A549 (cell line): ENCODE data around the gene RAB37. TPM values are rescaled to one million over a fixed set of nuclear protein-coding genes. Genes with fewer than 3 reads are reported as not detected.

Experiments
- ATAC-seq, 2 experiments: fragments of 200-7000 bp in 1 of 2; fragments of >200 bp in 1 of 2; cut with Nextera tagmentation in 1 of 2; cut with Tn5 transposase in 1 of 2; 3 replicates each; pipeline versions ENCODE4 v1.8.0 to v1.9.1; 2018 to 2020; ENCODE audit warnings: mild to moderate bottlenecking in 1 of 2, moderate library complexity in 1 of 2
- CTCF ChIA-PET: fragments of 300-600 bp; sonication (Branson Sonifier 250); formaldehyde crosslinking; extraction: SDS; loops from one replicate; lab custom pipeline; 2021; ENCODE audit warnings: antibody characterized with exemption, inconsistent platforms; lab: Yijun Ruan, JAX
- POLR2A ChIA-PET: fragments of 350-600 bp; formaldehyde crosslinking; extraction: SDS; loops from one replicate; lab custom pipeline; 2021; ENCODE audit warnings: antibody characterized with exemption, inconsistent platforms; lab: Yijun Ruan, JAX
- DNase-seq, 2 experiments: peaks; one replicate each; pipeline versions ENCODE4 v3.0.0 to v3.0.0-alpha.2; 2011 to 2016; ENCODE audit warnings: low read depth in 1 of 2, low spot score in 1 of 2
- FAIRE-seq: peaks from 2 replicates; lab custom pipeline; 2011; peaks lifted over from hg19 to GRCh38; lab: Jason Lieb, UNC
- H3K27ac ChIP-seq, 2 experiments: fragments of >200 bp; sonication (Bioruptor Twin); formaldehyde crosslinking; 3 replicates each; pipeline ENCODE4 v1.5.1; 2016 to 2017
- H3K4me1 ChIP-seq: fragments of >200 bp; sonication (Bioruptor Twin); formaldehyde crosslinking; 3 replicates; pipeline ENCODE4 v1.6.1; 2016
- H3K4me2 ChIP-seq: fragments of >200 bp; sonication (Bioruptor Twin); formaldehyde crosslinking; 3 replicates; pipeline ENCODE4 v1.6.1; 2016
- H3K4me3 ChIP-seq: fragments of >200 bp; sonication (Bioruptor Twin); formaldehyde crosslinking; 3 replicates; pipeline ENCODE4 v1.5.1; 2016
- H3K9me3 ChIP-seq: fragments of >200 bp; sonication (Bioruptor Twin); formaldehyde crosslinking; 3 replicates; pipeline ENCODE4 v1.6.1; 2016
- ATOH8 ChIP-seq: fragments of 250-450 bp; sonication (Bioruptor Pico); IDR thresholded peaks from 2 replicates; pipeline ENCODE4 v1.5.0; 2020; ENCODE audit warnings: low read depth, mild to moderate bottlenecking, moderate library complexity
- BHLHE40 ChIP-seq: IDR thresholded peaks from 2 replicates; pipeline ENCODE4 v1.6.1; 2012; ENCODE audit warnings: low read depth, low read length, inconsistent platforms
- CBX2 ChIP-seq: fragments of 200-600 bp; sonication (generic); IDR thresholded peaks from 2 replicates; pipeline ENCODE4 v1.6.1; 2016; ENCODE audit warnings: low read depth, mild to moderate bottlenecking, borderline replicate concordance
- E2F6 ChIP-seq: IDR thresholded peaks from 2 replicates; pipeline ENCODE4 v1.6.1; 2012; ENCODE audit warnings: low read depth, borderline replicate concordance
- ELK1 ChIP-seq: fragments of 150-350 bp; IDR thresholded peaks from 2 replicates; pipeline ENCODE4 v1.6.1; 2014; ENCODE audit warnings: low read depth, mild to moderate bottlenecking, low read length
- FOSL2 ChIP-seq, 2 experiments: fragments of 450-650 bp in 1 of 2; fragments of >200 bp in 1 of 2; sonication (Bioruptor Twin) in 1 of 2; formaldehyde crosslinking; IDR thresholded peaks; 2 replicates each; pipeline versions ENCODE4 v1.5.0 to v1.6.1; 2016 to 2020; ENCODE audit warnings: mild to moderate bottlenecking in 1 of 2, moderate library complexity in 1 of 2
- GATA3 ChIP-seq: IDR thresholded peaks from 2 replicates; pipeline ENCODE4 v1.6.1; 2012; ENCODE audit warnings: borderline replicate concordance
- HES2 ChIP-seq: fragments of >200 bp; sonication (Bioruptor Twin); formaldehyde crosslinking; IDR thresholded peaks from 2 replicates; pipeline ENCODE4 v1.6.1; 2016
- HMGXB4 ChIP-seq: fragments of 250-450 bp; sonication (Bioruptor Pico); IDR thresholded peaks from 2 replicates; pipeline ENCODE4 v1.5.0; 2021; ENCODE audit warnings: mild to moderate bottlenecking, moderate library complexity, borderline replicate concordance
- HOXA7 ChIP-seq: fragments of 250-450 bp; sonication (Bioruptor Pico); IDR thresholded peaks from 2 replicates; pipeline ENCODE4 v1.5.0; 2020; ENCODE audit warnings: mild to moderate bottlenecking, moderate library complexity
- KDM1A ChIP-seq: fragments of 200-600 bp; sonication (generic); IDR thresholded peaks from 2 replicates; pipeline ENCODE4 v1.6.1; 2016; ENCODE audit warnings: low read depth, mild to moderate bottlenecking
- MAFK ChIP-seq: fragments of 450-650 bp; IDR thresholded peaks from 2 replicates; pipeline ENCODE4 v1.6.1; 2014; ENCODE audit not compliant: partially characterized antibody
- MAZ ChIP-seq: fragments of 150-350 bp; IDR thresholded peaks from 2 replicates; pipeline ENCODE4 v1.6.1; 2014; ENCODE audit warnings: antibody characterized with exemption, low read depth, low read length, borderline replicate concordance
- MYC ChIP-seq: IDR thresholded peaks from 2 replicates; pipeline ENCODE4 v1.6.1; 2012; ENCODE audit warnings: mild to moderate bottlenecking, inconsistent platforms, low read length, improper control_type of control experiment, borderline replicate concordance
- NFE2L2 ChIP-seq: fragments of 150-350 bp; conservative IDR thresholded peaks from 2 replicates; pipeline ENCODE4 v1.6.1; 2014; ENCODE audit warnings: low read length
- NPAS2 ChIP-seq: fragments of 250-450 bp; sonication (Bioruptor Pico); IDR thresholded peaks from 2 replicates; pipeline ENCODE4 v1.8.0; 2022; ENCODE audit warnings: mild to moderate bottlenecking, moderate library complexity, borderline replicate concordance
- PHF8 ChIP-seq: fragments of 200-600 bp; sonication (generic); IDR thresholded peaks from 2 replicates; pipeline ENCODE4 v1.6.1; 2016; ENCODE audit warnings: low read depth, mild to moderate bottlenecking, antibody characterized with exemption, moderate library complexity, borderline replicate concordance
- POLR2AphosphoS2 ChIP-seq: conservative IDR thresholded peaks from 2 replicates; pipeline ENCODE4 v1.6.1; 2012; ENCODE audit warnings: low read length, improper control_type of control experiment, inconsistent platforms
- RARB ChIP-seq: fragments of 250-450 bp; sonication (Bioruptor Pico); IDR thresholded peaks from 2 replicates; pipeline ENCODE4 v1.8.0; 2021; ENCODE audit warnings: mild to moderate bottlenecking, moderate library complexity
- REST ChIP-seq: fragments of 200-600 bp; sonication (generic); IDR thresholded peaks from 2 replicates; pipeline ENCODE4 v1.6.1; 2016; ENCODE audit warnings: antibody characterized with exemption, mild to moderate bottlenecking, moderate library complexity
- RNF2 ChIP-seq: fragments of 200-600 bp; sonication (generic); IDR thresholded peaks from 2 replicates; pipeline ENCODE4 v1.6.1; 2016; ENCODE audit warnings: low read depth, mild to moderate bottlenecking, antibody characterized with exemption, moderate library complexity, borderline replicate concordance
- SMC3 ChIP-seq: fragments of >200 bp; sonication (Bioruptor Twin); formaldehyde crosslinking; IDR thresholded peaks from 3 replicates; pipeline ENCODE4 v1.6.1; 2018; ENCODE audit warnings: inconsistent platforms
- SREBF2 ChIP-seq: fragments of 450-650 bp; IDR thresholded peaks from 2 replicates; pipeline ENCODE4 v1.6.1; 2014; ENCODE audit warnings: mild to moderate bottlenecking, moderate library complexity
- TFCP2L1 ChIP-seq: fragments of 250-450 bp; sonication (Bioruptor Pico); IDR thresholded peaks from 2 replicates; pipeline ENCODE4 v1.5.0; 2021; ENCODE audit warnings: mild to moderate bottlenecking
- ZC3H11A ChIP-seq: fragments of 450-650 bp; IDR thresholded peaks from 2 replicates; pipeline ENCODE4 v1.6.1; 2014; ENCODE audit warnings: antibody characterized with exemption, mild to moderate bottlenecking
- ZSCAN20 ChIP-seq: fragments of 250-450 bp; sonication (Bioruptor Pico); IDR thresholded peaks from 2 replicates; pipeline ENCODE4 v1.8.0; 2022; ENCODE audit warnings: mild to moderate bottlenecking, moderate library complexity
- WGBS: methylation state at CpG from one replicate; pipeline ENCODE4 v1.1.6; 2017; ENCODE audit errors: missing lambda C conversion rate; 5-methylcytosine and 5-hydroxymethylcytosine counted together
- polyA plus RNA-seq, 4 experiments: library from polyadenylated mRNA; depleted of rRNA in 3 of 4; stranded (reverse); fragments of >200 nt; fragmentation: RNase III in 1 of 4; extraction: RNeasy Plus Mini Kit Qiagen cat#74134 plus additional on column Dnase treatment in 1 of 4; gene quantifications; 2 replicates in 3 of 4; 3 replicates in 1 of 4; pipeline ENCODE4 v1.2.3, GENCODE V29; 2011 to 2017

Gene RAB37
- polyA plus RNA-seq, 2 of the 4 experiments (the other 2 are of a cell fraction) = 2.4 to 15.8 TPM

- Histone ChIP-seq H3K9me3 (no peaks in the 10 kb centered on the region), H3K27ac (no peak overlapping the region), H3K4me1 (no peaks in the 10 kb centered on the region), H3K4me2 (no peak overlapping the region), H3K4me3 (no peak overlapping the region)
- no peak for FAIRE-seq
- POLR2A ChIA-PET = no interaction called here
- 52% methylated on average over 12 of the region's 12 CpGs for WGBS
- DNase-seq = no peak
- TF ChIP-seq KDM1A (no peak), ATOH8 (CRISPR knock-in tag) (no peak), FOSL2 (IDR thresholded peaks at IDR 0.05) (no peak), FOSL2 (CRISPR knock-in tag; IDR thresholded peaks at IDR 0.05) (no peak), CBX2 (no peak), PHF8 (no peak), GATA3 (no peak), MAZ (no peak), MYC (no peak), RARB (CRISPR knock-in tag) (no peak), NPAS2 (no peak), RNF2 (no peak), ELK1 (no peak), HES2 (no peak), SMC3 (no peak), HOXA7 (no peak), NFE2L2 (no peak), POLR2AphosphoS2 (no peak), HMGXB4 (CRISPR knock-in tag) (no peak), E2F6 (no peak), SREBF2 (no peak)
- CTCF ChIA-PET = interaction anchor here (0.6 to 1.6 kb wide), 7 partner anchors 23 to 78 kb away, joined by 3 to 4 read pairs (median 3); partner anchors contain the start of gene RAB37
- ATAC-seq = no peak
Observed at GRCh38 chr17:74713171-74713755, 23.8 kb upstream of the RAB37 start.

- ChIA-PET POLR2A (no interaction called here), CTCF (interaction anchor here (0.7 to 2.9 kb wide), 4 partner anchors 10 to 58 kb away, joined by 3 to 12 read pairs (median 8); partner anchors contain the start of gene RAB37)
- DNase-seq (no peak), ATAC-seq (no peak; a peak in 1 of 6 replicates), FAIRE-seq (no peak)
- no peaks in the 10 kb centered on the region for H3K4me1 ChIP-seq
- H3K4me3 ChIP-seq = no peak overlapping the region
- no peaks in the 10 kb centered on the region for H3K9me3 ChIP-seq
- WGBS = 8% methylated on average over 4 of the region's 4 CpGs
- no peak for TF ChIP-seq TFCP2L1 (CRISPR knock-in tag)
- TF ChIP-seq REST = no peak
- TF ChIP-seq ZSCAN20 = no peak
- no peak for TF ChIP-seq BHLHE40
- no peak for TF ChIP-seq ZC3H11A
- no peak for TF ChIP-seq MAFK
- no peak overlapping the region for H3K4me2 ChIP-seq
- H3K27ac ChIP-seq = no peak overlapping the region
Observed at GRCh38 chr17:74715144-74715543, 21.9 kb upstream of the RAB37 start.
